NCI-H128 (cell line): ENCODE results near the gene NR0B1.

Source experiments
- DNase-seq: peaks from one replicate; lab custom pipeline; 2025; ENCODE audit not compliant: unreplicated experiment; lab: John Stamatoyannopoulos, UW

Gene NR0B1

GRCh38 chrX:30309139-30309571, at the start of gene NR0B1:
Gene NR0B1 (minus strand): TSS chrX:30309390. CDS start chrX:30309363, 27 bp downstream.
- no peak for DNase-seq

- no peak for DNase-seq
Observed at GRCh38 chrX:30349946-30350345, 40.8 kb upstream of the NR0B1 start.

- no peak for DNase-seq
Observed at GRCh38 chrX:30343206-30343605, 34.0 kb upstream of the NR0B1 start.

- DNase-seq: no peak
Observed at GRCh38 chrX:30340753-30341152, 31.6 kb upstream of the NR0B1 start.

GRCh38 chrX:30327762-30328161, 18.6 kb upstream of the NR0B1 start:
- no peak for DNase-seq

- no peak for DNase-seq
Observed at GRCh38 chrX:30317308-30317707, 8.1 kb upstream of the NR0B1 start.

GRCh38 chrX:30313322-30313721, 4.1 kb upstream of the NR0B1 start:
- DNase-seq: no peak

- DNase-seq: no peak
Observed at GRCh38 chrX:30312858-30313257, 3.7 kb upstream of the NR0B1 start.

- no peak for DNase-seq
Observed at GRCh38 chrX:30310429-30311206, 1.4 kb upstream of the NR0B1 start.

- DNase-seq: no peak
Observed at GRCh38 chrX:30308263-30309138, 689 bp downstream of the NR0B1 start.

- no peak for DNase-seq
Observed at GRCh38 chrX:30307466-30307865, 1.7 kb downstream of the NR0B1 start.

- DNase-seq: no peak
Observed at GRCh38 chrX:30304866-30305265, 4.3 kb downstream of the NR0B1 start.

GRCh38 chrX:30302956-30303355, 6.2 kb downstream of the NR0B1 start:
- no peak for DNase-seq

- DNase-seq: no peak
Observed at GRCh38 chrX:30301963-30302362, 7.2 kb downstream of the NR0B1 start.

- no peak for DNase-seq
Observed at GRCh38 chrX:30301208-30301607, 8.0 kb downstream of the NR0B1 start.

GRCh38 chrX:30296408-30297254, 12.6 kb downstream of the NR0B1 start:
- DNase-seq: no peak

- no peak for DNase-seq
Observed at GRCh38 chrX:30283456-30284200, 25.6 kb downstream of the NR0B1 start.

- no peak for DNase-seq
Observed at GRCh38 chrX:30282527-30282926, 26.7 kb downstream of the NR0B1 start.

GRCh38 chrX:30280428-30280827, 28.8 kb downstream of the NR0B1 start:
- no peak for DNase-seq

- no peak for DNase-seq
Observed at GRCh38 chrX:30278365-30278764, 30.8 kb downstream of the NR0B1 start.
